HEK293 (cell line): ENCODE results near the gene EML6.

ENCODE experiments used
- CTCF ChIA-PET: fragments of 350-600 bp; formaldehyde crosslinking; extraction: SDS; loops from one replicate; lab custom pipeline; 2021; ENCODE audit warnings: antibody characterized with exemption; lab: Yijun Ruan, JAX
- POLR2A ChIA-PET: fragments of 300-600 bp; formaldehyde crosslinking; extraction: SDS; loops from one replicate; lab custom pipeline; 2020; ENCODE audit warnings: antibody characterized with exemption, inconsistent platforms; lab: Yijun Ruan, JAX
- H3K27ac ChIP-seq: fragments of 200-500 bp; sonication (Bioruptor generic); 2 replicates; pipeline ENCODE4 v1.5.1; 2014; ENCODE audit warnings: low read depth, low read length, control low read depth, inconsistent platforms; ENCODE audit errors: extremely low read depth
- H3K36me3 ChIP-seq, 2 experiments: fragments of 200-500 bp in 1 of 2; sonication (Bioruptor generic) in 1 of 2; 1 replicate in 1 of 2; 2 replicates in 1 of 2; pipeline ENCODE4 v1.5.1; 2014 to 2017; ENCODE audit warnings: inconsistent platforms in 2 of 2, low read length in 2 of 2; ENCODE audit not compliant: control insufficient read depth in 2 of 2, insufficient read depth in 1 of 2
- H3K4me1 ChIP-seq: fragments of 200-500 bp; sonication (Bioruptor generic); 2 replicates; pipeline ENCODE4 v1.5.1; 2014; ENCODE audit warnings: mild to moderate bottlenecking, low read length, inconsistent platforms; ENCODE audit not compliant: control insufficient read depth, insufficient read depth
- H3K4me3 ChIP-seq: 2 replicates; pipeline ENCODE4 v1.5.1; 2011; ENCODE audit warnings: low read depth, mild to moderate bottlenecking, control low read depth, low read length, moderate library complexity
- H3K9me3 ChIP-seq: fragments of 200-500 bp; sonication (Bioruptor generic); 2 replicates; pipeline ENCODE4 v1.5.1; 2014; ENCODE audit warnings: low read depth, low read length, inconsistent platforms; ENCODE audit not compliant: control insufficient read depth, insufficient read depth
- BCL11B ChIP-seq: fragments of 450-650 bp; formaldehyde crosslinking; IDR thresholded peaks from 2 replicates; pipeline ENCODE4 v1.5.1; 2016; ENCODE audit warnings: low read depth, missing biosample characterization, missing genetic modification characterization
- GLI2 ChIP-seq: fragments of 450-650 bp; formaldehyde crosslinking; IDR thresholded peaks from 2 replicates; pipeline ENCODE4; 2017; ENCODE audit warnings: missing biosample characterization, missing genetic modification characterization, low read depth, borderline replicate concordance
- KLF17 ChIP-seq: fragments of 450-650 bp; formaldehyde crosslinking; IDR thresholded peaks from 2 replicates; pipeline ENCODE4 v1.5.1; 2016; ENCODE audit warnings: missing biosample characterization, missing genetic modification characterization
- PRDM6 ChIP-seq: fragments of 450-650 bp; formaldehyde crosslinking; IDR thresholded peaks from 2 replicates; pipeline ENCODE4 v1.5.1; 2017; ENCODE audit warnings: missing biosample characterization, missing genetic modification characterization
- SCRT1 ChIP-seq: fragments of 450-650 bp; formaldehyde crosslinking; IDR thresholded peaks from 2 replicates; pipeline ENCODE4 v1.5.1; 2016; ENCODE audit warnings: missing biosample characterization, missing genetic modification characterization, borderline replicate concordance
- SP2 ChIP-seq: fragments of 450-650 bp; formaldehyde crosslinking; IDR thresholded peaks from 2 replicates; pipeline ENCODE4 v1.5.1; 2016; ENCODE audit warnings: missing biosample characterization, missing genetic modification characterization
- ZBTB1 ChIP-seq: fragments of 450-650 bp; formaldehyde crosslinking; IDR thresholded peaks from 2 replicates; pipeline ENCODE4 v1.5.1; 2016; ENCODE audit warnings: missing biosample characterization, missing genetic modification characterization
- ZBTB11 ChIP-seq: fragments of 450-650 bp; formaldehyde crosslinking; conservative IDR thresholded peaks from 2 replicates; pipeline ENCODE4 v1.5.1; 2016; ENCODE audit warnings: low read depth, missing biosample characterization, missing genetic modification characterization
- ZBTB20 ChIP-seq: fragments of 450-650 bp; formaldehyde crosslinking; IDR thresholded peaks from 2 replicates; pipeline ENCODE4 v1.5.1; 2016; ENCODE audit warnings: missing biosample characterization, missing genetic modification characterization
- ZBTB21 ChIP-seq: fragments of 450-650 bp; formaldehyde crosslinking; IDR thresholded peaks from 2 replicates; pipeline ENCODE4 v1.5.1; 2017; ENCODE audit warnings: missing biosample characterization, missing genetic modification characterization
- ZBTB48 ChIP-seq: fragments of 450-650 bp; formaldehyde crosslinking; IDR thresholded peaks from 2 replicates; pipeline ENCODE4 v1.5.1; 2016; ENCODE audit warnings: missing biosample characterization, missing genetic modification characterization
- ZNF114 ChIP-seq: fragments of 450-650 bp; formaldehyde crosslinking; IDR thresholded peaks from 2 replicates; pipeline ENCODE4 v1.5.0; 2017; ENCODE audit warnings: missing biosample characterization, missing genetic modification characterization
- ZNF138 ChIP-seq: fragments of 450-650 bp; formaldehyde crosslinking; IDR thresholded peaks from 2 replicates; pipeline ENCODE4 v1.5.1; 2016; ENCODE audit warnings: missing biosample characterization, missing genetic modification characterization, borderline replicate concordance
- ZNF146 ChIP-seq: fragments of 450-650 bp; formaldehyde crosslinking; IDR thresholded peaks from 2 replicates; pipeline ENCODE4 v1.5.1; 2016; ENCODE audit warnings: missing biosample characterization, missing genetic modification characterization
- ZNF16 ChIP-seq: fragments of 450-650 bp; formaldehyde crosslinking; IDR thresholded peaks from 2 replicates; pipeline ENCODE4 v1.5.1; 2016; ENCODE audit warnings: low read depth, missing biosample characterization, missing genetic modification characterization
- ZNF221 ChIP-seq: fragments of 450-650 bp; formaldehyde crosslinking; IDR thresholded peaks from 2 replicates; pipeline ENCODE4 v1.5.1; 2017; ENCODE audit warnings: missing biosample characterization, missing genetic modification characterization, borderline replicate concordance
- ZNF239 ChIP-seq: fragments of 450-650 bp; formaldehyde crosslinking; IDR thresholded peaks from 2 replicates; pipeline ENCODE4 v1.5.1; 2016; ENCODE audit warnings: missing biosample characterization, missing genetic modification characterization
- ZNF354C ChIP-seq: fragments of 450-650 bp; formaldehyde crosslinking; IDR thresholded peaks from 2 replicates; pipeline ENCODE4 v1.5.1; 2016; ENCODE audit warnings: missing biosample characterization, missing genetic modification characterization, low read depth, borderline replicate concordance
- ZNF423 ChIP-seq: fragments of 450-650 bp; formaldehyde crosslinking; IDR thresholded peaks from 2 replicates; pipeline ENCODE4 v1.5.1; 2016; ENCODE audit warnings: missing biosample characterization, missing genetic modification characterization
- ZNF549 ChIP-seq: fragments of 450-650 bp; IDR thresholded peaks from 2 replicates; pipeline ENCODE4 v1.5.1; 2018; ENCODE audit warnings: missing biosample characterization, missing genetic modification characterization, mild to moderate bottlenecking, inconsistent platforms, moderate library complexity
- ZNF561 ChIP-seq: fragments of 450-650 bp; IDR thresholded peaks from 2 replicates; pipeline ENCODE4 v1.5.1; 2018; ENCODE audit warnings: missing biosample characterization, missing genetic modification characterization, borderline replicate concordance
- ZNF76 ChIP-seq: fragments of 450-650 bp; formaldehyde crosslinking; IDR thresholded peaks from 2 replicates; pipeline ENCODE4; 2016; ENCODE audit warnings: low read depth, missing biosample characterization, missing genetic modification characterization, borderline replicate concordance
- ZNF777 ChIP-seq: fragments of 450-650 bp; formaldehyde crosslinking; IDR thresholded peaks from 2 replicates; pipeline ENCODE4 v1.5.1; 2017; ENCODE audit warnings: missing biosample characterization, missing genetic modification characterization, borderline replicate concordance
- ZNF792 ChIP-seq: fragments of 450-650 bp; formaldehyde crosslinking; IDR thresholded peaks from 2 replicates; pipeline ENCODE4 v1.5.1; 2016; ENCODE audit warnings: missing biosample characterization, missing genetic modification characterization
- TF ChIP-seq, protein P1 (sequence below): fragments of 450-650 bp; formaldehyde crosslinking; IDR thresholded peaks from 2 replicates; pipeline ENCODE4 v1.5.1; 2017; ENCODE audit warnings: missing biosample characterization, missing genetic modification characterization

The EML6 gene

GRCh38 chr2:54723131-54723995 lies at the start of gene EML6 (continued):
- no peak for TF ChIP-seq PRDM6 (tag by site-specific recombination)
- no peak for TF ChIP-seq ZNF16 (tag by site-specific recombination)
- TF ChIP-seq ZBTB21 = no peak
- peak; percentile 87 for TF ChIP-seq SP2 (tag by site-specific recombination)

GRCh38 chr2:54675281-54675680 lies 48.2 kb upstream of the EML6 start:
- Histone ChIP-seq H3K4me1 (no peaks in the 10 kb centered on the region), H3K27ac (no peak overlapping the region)
- POLR2A ChIA-PET = no interaction called here
- CTCF ChIA-PET = interaction anchor here (1.0 to 6.0 kb wide), 2 partner anchors 10 to 29 kb away, joined by 4 to 39 read pairs; no protein-coding TSS in a partner anchor
- TF ChIP-seq ZNF114 (tag by site-specific recombination) (no peak), KLF17 (tag by site-specific recombination) (no peak), ZNF549 (tag by site-specific recombination) (no peak), ZNF76 (tag by site-specific recombination) (no peak), ZNF423 (tag by site-specific recombination) (no peak), ZNF239 (tag by site-specific recombination) (no peak), ZBTB20 (tag by site-specific recombination) (no peak), SCRT1 (tag by site-specific recombination) (no peak), ZNF792 (tag by site-specific recombination) (no peak), ZNF146 (tag by site-specific recombination) (no peak), ZNF221 (tag by site-specific recombination) (no peak), ZNF138 (tag by site-specific recombination) (no peak), ZNF777 (tag by site-specific recombination) (no peak), ZBTB1 (no peak)
- TF ChIP-seq, all 188 proteins: peak for 0
- Histone ChIP-seq H3K36me3 (peaks cover 10% of the 10 kb centered on the region in 2 experiments; a peak in 2 of 3 replicates), H3K4me3 (no peak overlapping the region), H3K9me3 (no peaks in the 10 kb centered on the region)

DNA sequence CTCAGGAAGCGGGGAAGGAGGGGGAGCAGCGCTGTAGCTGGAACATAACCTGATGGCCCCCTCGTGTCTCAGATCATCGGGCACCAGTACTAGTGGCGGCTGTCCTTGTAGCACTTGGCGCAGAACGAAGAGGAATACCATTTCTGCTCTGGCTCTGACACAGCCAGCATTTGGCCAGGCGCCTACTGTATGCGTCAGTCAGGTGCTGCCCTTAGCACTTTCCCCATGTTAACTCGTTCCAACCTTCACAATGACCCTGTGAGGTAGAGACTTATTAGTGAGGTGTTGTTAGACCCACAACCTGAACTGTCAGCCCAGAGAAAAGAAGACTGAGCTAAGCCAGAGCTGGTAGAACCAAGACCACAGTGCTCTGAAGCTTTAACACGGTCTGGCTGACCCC lies 47.7 kb upstream of the EML6 start:
- no peak for TF ChIP-seq ZNF354C (tag by site-specific recombination)
- no peak for TF ChIP-seq ZBTB48 (tag by site-specific recombination)
- TF ChIP-seq ZNF561 (tag by site-specific recombination) = no peak
- TF ChIP-seq, protein P1, sequence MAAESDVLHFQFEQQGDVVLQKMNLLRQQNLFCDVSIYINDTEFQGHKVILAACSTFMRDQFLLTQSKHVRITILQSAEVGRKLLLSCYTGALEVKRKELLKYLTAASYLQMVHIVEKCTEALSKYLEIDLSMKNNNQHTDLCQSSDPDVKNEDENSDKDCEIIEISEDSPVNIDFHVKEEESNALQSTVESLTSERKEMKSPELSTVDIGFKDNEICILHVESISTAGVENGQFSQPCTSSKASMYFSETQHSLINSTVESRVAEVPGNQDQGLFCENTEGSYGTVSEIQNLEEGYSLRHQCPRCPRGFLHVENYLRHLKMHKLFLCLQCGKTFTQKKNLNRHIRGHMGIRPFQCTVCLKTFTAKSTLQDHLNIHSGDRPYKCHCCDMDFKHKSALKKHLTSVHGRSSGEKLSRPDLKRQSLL (tag by site-specific recombination) = no peak
- TF ChIP-seq BCL11B (tag by site-specific recombination) = no peak
- no peak for TF ChIP-seq ZBTB11 (tag by site-specific recombination)
- no peak for TF ChIP-seq GLI2 (tag by site-specific recombination)
- CTCF ChIA-PET = interaction anchor here (3.0 to 6.0 kb wide), 2 partner anchors 11 to 29 kb away, joined by 12 to 39 read pairs; no protein-coding TSS in a partner anchor

More for the DNA sequence above, 47.7 kb upstream of the EML6 start:
- H3K4me1 ChIP-seq = no peaks in the 10 kb centered on the region
- no peak overlapping the region for H3K27ac ChIP-seq
- POLR2A ChIA-PET = no interaction called here
- H3K9me3 ChIP-seq = no peaks in the 10 kb centered on the region
- H3K36me3 ChIP-seq = peaks cover 6 to 8% of the 10 kb centered on the region in 2 experiments; a peak in 2 of 3 replicates
- H3K4me3 ChIP-seq = no peak overlapping the region
